H9 (cell line): ENCODE measurements around the gene ZBTB8A. TPM values are rescaled to one million over a fixed set of nuclear protein-coding genes. Genes with fewer than 3 reads are reported as not detected.
A peak's percentile ranks its signal among the peaks of the same experiment; 100 is the strongest.

Experiments used
- DNase-seq: peaks from one replicate; pipeline ENCODE4 v3.0.0-alpha.2; 2017
- H2AFZ ChIP-seq: one replicate; pipeline ENCODE4 v1.6.1; 2013; ENCODE audit warnings: mild to moderate bottlenecking, low read length, control low read depth, moderate library complexity
- H2AK5ac ChIP-seq: 2 replicates; pipeline ENCODE4 v1.6.1; 2013; ENCODE audit warnings: low read length, control low read depth, mixed read lengths; ENCODE audit not compliant: insufficient read length
- H2BK120ac ChIP-seq: one replicate; pipeline ENCODE4 v1.6.1; 2013; ENCODE audit warnings: low read depth, mild to moderate bottlenecking, low read length, control low read depth, inconsistent platforms; ENCODE audit not compliant: poor library complexity, severe bottlenecking
- H2BK12ac ChIP-seq: 2 replicates; pipeline ENCODE4 v1.6.1; 2013; ENCODE audit warnings: low read length, control low read depth, mixed read lengths, low read depth; ENCODE audit not compliant: insufficient read length
- H2BK15ac ChIP-seq: 2 replicates; pipeline ENCODE4 v1.6.1; 2013; ENCODE audit warnings: low read depth, low read length, control low read depth
- H2BK20ac ChIP-seq: one replicate; pipeline ENCODE4 v1.6.1; 2013; ENCODE audit warnings: low read depth, mild to moderate bottlenecking, low read length, control low read depth, inconsistent platforms; ENCODE audit not compliant: poor library complexity, severe bottlenecking
- H2BK5ac ChIP-seq: 2 replicates; pipeline ENCODE4 v1.6.1; 2013; ENCODE audit warnings: low read length, control low read depth, mixed read lengths; ENCODE audit not compliant: insufficient read length
- H3K14ac ChIP-seq: 2 replicates; pipeline ENCODE4 v1.6.1; 2013; ENCODE audit warnings: low read length, control low read depth; ENCODE audit not compliant: insufficient read depth
- H3K18ac ChIP-seq: 2 replicates; pipeline ENCODE4 v1.6.1; 2013; ENCODE audit warnings: low read depth, mild to moderate bottlenecking, mixed read lengths, low read length, control low read depth; ENCODE audit not compliant: insufficient read length
- H3K23ac ChIP-seq: 2 replicates; pipeline ENCODE4 v1.6.1; 2013; ENCODE audit warnings: low read length, control low read depth, mixed read lengths, low read depth; ENCODE audit not compliant: insufficient read length
- H3K23me2 ChIP-seq: 2 replicates; pipeline ENCODE4 v1.6.1; 2013; ENCODE audit warnings: low read depth, mild to moderate bottlenecking, mixed read lengths, low read length, control low read depth; ENCODE audit not compliant: insufficient read length, poor library complexity, severe bottlenecking
- H3K27ac ChIP-seq: 2 replicates; pipeline ENCODE4 v1.5.1; 2013; ENCODE audit warnings: low read length, control low read depth, mixed read lengths, low read depth; ENCODE audit not compliant: insufficient read length
- H3K27me3 ChIP-seq: 2 replicates; pipeline ENCODE4 v1.6.1; 2013; ENCODE audit warnings: low read length, control low read depth, inconsistent platforms; ENCODE audit not compliant: insufficient read depth
- H3K4ac ChIP-seq: 2 replicates; pipeline ENCODE4 v1.6.1; 2013; ENCODE audit warnings: low read depth, mild to moderate bottlenecking, control low read depth, inconsistent platforms, low read length, moderate library complexity
- H3K4me1 ChIP-seq: 2 replicates; pipeline ENCODE4 v1.6.1; 2013; ENCODE audit warnings: low read length, control low read depth, inconsistent platforms; ENCODE audit not compliant: insufficient read depth
- H3K4me2 ChIP-seq: 2 replicates; pipeline ENCODE4 v1.6.1; 2013; ENCODE audit warnings: low read length, control low read depth, mixed read lengths; ENCODE audit not compliant: insufficient read length, insufficient read depth
- H3K56ac ChIP-seq: 2 replicates; pipeline ENCODE4 v1.6.1; 2013; ENCODE audit warnings: low read depth, mild to moderate bottlenecking, mixed read lengths, low read length, control low read depth; ENCODE audit not compliant: insufficient read length
- H3K79me1 ChIP-seq: 2 replicates; pipeline ENCODE4 v1.6.1; 2013; ENCODE audit warnings: low read depth, mild to moderate bottlenecking, moderate library complexity, low read length, control low read depth, inconsistent platforms; ENCODE audit not compliant: insufficient read depth, poor library complexity, severe bottlenecking
- H3K79me2 ChIP-seq: 2 replicates; pipeline ENCODE4 v1.6.1; 2013; ENCODE audit warnings: low read length, control low read depth, inconsistent platforms; ENCODE audit not compliant: insufficient read depth
- H3K9ac ChIP-seq: 2 replicates; pipeline ENCODE4 v1.6.1; 2013; ENCODE audit warnings: low read length, control low read depth, mixed read lengths; ENCODE audit not compliant: insufficient read length; ENCODE audit errors: extremely low read depth
- H3K9me3 ChIP-seq: one replicate; pipeline ENCODE4 v1.6.1; 2013; ENCODE audit warnings: low read depth, low read length, inconsistent platforms; ENCODE audit not compliant: control insufficient read depth
- H3T11ph ChIP-seq: one replicate; pipeline ENCODE4 v1.6.1; 2013; ENCODE audit warnings: mild to moderate bottlenecking, low read length, control low read depth, inconsistent platforms
- H4K20me1 ChIP-seq: one replicate; pipeline ENCODE4 v1.6.1; 2013; ENCODE audit not compliant: control insufficient read depth, insufficient read length, insufficient read depth
- H4K5ac ChIP-seq: 2 replicates; pipeline ENCODE4 v1.6.1; 2013; ENCODE audit warnings: low read depth, mild to moderate bottlenecking, mixed read lengths, low read length, control low read depth; ENCODE audit not compliant: insufficient read length
- H4K8ac ChIP-seq: replicated peaks from 2 replicates; pipeline ENCODE4 v1.6.1; 2013; ENCODE audit warnings: low read length, control low read depth, mixed read lengths, low read depth; ENCODE audit not compliant: insufficient read length
- H4K91ac ChIP-seq: 2 replicates; pipeline ENCODE4 v1.6.1; 2013; ENCODE audit warnings: low read depth, mild to moderate bottlenecking, moderate library complexity, mixed read lengths, low read length, control low read depth; ENCODE audit not compliant: insufficient read length
- H3K27ac Mint-ChIP-seq, 3 experiments: 2 replicates in 2 of 3; 3 replicates in 1 of 3; pipeline ENCODE4 v1.8.0; 2020 to 2021; ENCODE audit warnings: mixed read lengths in 3 of 3, mild to moderate bottlenecking in 1 of 3, moderate library complexity in 1 of 3
- H3K27me3 Mint-ChIP-seq: 2 replicates; pipeline ENCODE4 v1.8.0; 2021; ENCODE audit warnings: low read depth, mild to moderate bottlenecking, moderate library complexity, mixed read lengths
- H3K36me3 Mint-ChIP-seq, 3 experiments: 2 replicates in 2 of 3; 3 replicates in 1 of 3; pipeline ENCODE4 v1.8.0; 2020 to 2021; ENCODE audit warnings: low read depth in 3 of 3, mixed read lengths in 3 of 3; ENCODE audit not compliant: insufficient read depth in 1 of 3
- H3K4me1 Mint-ChIP-seq, 2 experiments: 2 replicates each; pipeline ENCODE4 v1.8.0; 2020; ENCODE audit warnings: mixed read lengths in 2 of 2
- H3K4me3 Mint-ChIP-seq, 2 experiments: 2 replicates in 1 of 2; 3 replicates in 1 of 2; pipeline ENCODE4 v1.8.0; 2020 to 2021; ENCODE audit warnings: mild to moderate bottlenecking in 2 of 2, mixed read lengths in 2 of 2, moderate library complexity in 1 of 2
- H3K9me3 Mint-ChIP-seq, 2 experiments: 2 replicates in 1 of 2; 3 replicates in 1 of 2; pipeline ENCODE4 v1.8.0; 2020; ENCODE audit warnings: mild to moderate bottlenecking in 2 of 2, mixed read lengths in 2 of 2, moderate library complexity in 1 of 2
- WGBS: extraction: QIAGEN DNeasy Blood & Tissue Kit; methylation state at CpG from one replicate; pipeline ENCODE4 v1.1.7; 2013; ENCODE audit warnings: missing lambda C conversion rate, low lambda C conversion rate, mixed read lengths; ENCODE audit not compliant: insufficient read length; ENCODE audit errors: extremely low coverage; 5-methylcytosine and 5-hydroxymethylcytosine counted together
- total RNA-seq: library from RNA; stranded (reverse); gene quantifications from 2 replicates; pipeline ENCODE4 v1.2.1, GENCODE V29; 2021
- TF ChIP-seq, protein P1 (sequence below): fragments of 200-600 bp; sonication (generic); conservative IDR thresholded peaks from 3 replicates; pipeline ENCODE4 v1.8.0; 2021; ENCODE audit warnings: antibody characterized with exemption, mild to moderate bottlenecking

The ZBTB8A gene
- total RNA-seq, 1 experiment from 2014 or later = 11.3 TPM

DNA sequence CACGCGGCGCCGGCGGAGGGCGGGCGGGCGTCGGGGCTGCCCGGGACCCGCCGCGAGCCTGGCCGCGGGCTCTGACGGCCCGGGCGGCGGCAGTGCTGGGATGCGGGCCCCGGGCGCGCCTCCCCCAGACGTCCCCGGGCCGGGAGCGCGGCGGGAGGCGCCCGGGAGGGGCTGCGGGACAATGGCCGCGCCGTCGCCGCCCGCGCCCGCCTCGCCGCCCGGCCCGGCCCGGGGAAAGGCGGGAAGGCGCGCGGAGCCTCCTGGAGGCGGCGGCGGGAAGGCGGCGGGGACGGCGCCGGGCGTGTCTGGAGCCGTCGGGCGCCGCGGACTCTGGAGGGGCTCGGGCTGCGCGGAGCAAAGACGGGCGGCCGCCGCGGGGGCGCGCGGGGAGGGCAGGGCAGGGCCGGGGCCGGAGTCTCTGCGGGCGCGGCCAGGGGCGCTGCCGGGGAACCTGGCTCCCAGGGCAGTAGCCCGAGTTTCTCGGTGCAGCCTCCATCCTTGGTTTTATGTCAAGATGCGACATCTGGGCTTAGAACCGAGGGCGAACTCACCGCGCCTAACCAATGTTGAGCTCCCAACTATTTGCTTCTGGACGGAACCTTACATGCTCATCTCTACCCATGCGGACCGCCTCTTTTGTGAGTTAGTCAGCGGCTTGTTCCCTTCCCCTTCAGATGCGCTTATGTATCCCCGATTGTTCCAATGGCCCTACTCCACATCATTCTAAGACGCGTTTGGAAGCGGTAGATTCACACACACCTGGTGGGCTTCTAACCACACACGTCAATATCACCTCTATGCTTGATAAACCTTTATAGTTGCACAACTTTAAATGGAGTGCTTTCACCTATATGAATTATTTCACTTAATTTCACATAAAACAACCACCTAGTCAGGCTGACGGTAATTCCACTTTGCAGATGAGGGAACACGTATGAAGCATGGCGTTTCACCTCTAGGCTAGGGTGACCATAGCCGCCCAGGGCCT is 651 bp downstream of the ZBTB8A start:
- no peak overlapping the region for H3T11ph ChIP-seq
- no peaks in the 10 kb centered on the region for H3K79me1 ChIP-seq
- no peak overlapping the region for H3K23ac ChIP-seq
- Mint-ChIP-seq H3K27me3 (peaks cover 2% of the 10 kb centered on the region), H3K36me3 (peaks cover 0 to 10% (median 3%) of the 10 kb centered on the region in 3 experiments; a peak in 4 of 7 replicates), H3K4me3 (peak overlapping the region; percentile 90 to 96), H3K4me1 (peaks cover 23 to 24% of the 10 kb centered on the region in 2 experiments), H3K27ac (peak overlapping the region; percentile 20 to 76 (median 73); a peak in 6 of 7 replicates), H3K9me3 (peaks cover 0 to 3% of the 10 kb centered on the region in 2 experiments; a peak in 2 of 5 replicates)
- TF ChIP-seq, protein P1, sequence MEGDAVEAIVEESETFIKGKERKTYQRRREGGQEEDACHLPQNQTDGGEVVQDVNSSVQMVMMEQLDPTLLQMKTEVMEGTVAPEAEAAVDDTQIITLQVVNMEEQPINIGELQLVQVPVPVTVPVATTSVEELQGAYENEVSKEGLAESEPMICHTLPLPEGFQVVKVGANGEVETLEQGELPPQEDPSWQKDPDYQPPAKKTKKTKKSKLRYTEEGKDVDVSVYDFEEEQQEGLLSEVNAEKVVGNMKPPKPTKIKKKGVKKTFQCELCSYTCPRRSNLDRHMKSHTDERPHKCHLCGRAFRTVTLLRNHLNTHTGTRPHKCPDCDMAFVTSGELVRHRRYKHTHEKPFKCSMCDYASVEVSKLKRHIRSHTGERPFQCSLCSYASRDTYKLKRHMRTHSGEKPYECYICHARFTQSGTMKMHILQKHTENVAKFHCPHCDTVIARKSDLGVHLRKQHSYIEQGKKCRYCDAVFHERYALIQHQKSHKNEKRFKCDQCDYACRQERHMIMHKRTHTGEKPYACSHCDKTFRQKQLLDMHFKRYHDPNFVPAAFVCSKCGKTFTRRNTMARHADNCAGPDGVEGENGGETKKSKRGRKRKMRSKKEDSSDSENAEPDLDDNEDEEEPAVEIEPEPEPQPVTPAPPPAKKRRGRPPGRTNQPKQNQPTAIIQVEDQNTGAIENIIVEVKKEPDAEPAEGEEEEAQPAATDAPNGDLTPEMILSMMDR = no peak; the same call in 2 of the 3 replicates
- H2BK5ac ChIP-seq = no peak overlapping the region
- H3K27me3 ChIP-seq = peaks cover 4% of the 10 kb centered on the region; the same call in 1 of the 2 replicates
- no peak overlapping the region for H2BK20ac ChIP-seq
- no peak overlapping the region for H3K4ac ChIP-seq
- H3K4me1 ChIP-seq = peaks cover 2% of the 10 kb centered on the region; the same call in 1 of the 2 replicates
- peak; percentile 46 for DNase-seq
- no peaks in the 10 kb centered on the region for H3K9me3 ChIP-seq
- H2BK15ac ChIP-seq = no peak overlapping the region
- H3K4me2 ChIP-seq = peak overlapping the region; percentile 93
- H2BK120ac ChIP-seq = no peak overlapping the region
- H3K18ac ChIP-seq = peak overlapping the region; percentile 52
- no peak overlapping the region for H4K5ac ChIP-seq
- no peaks in the 10 kb centered on the region for H4K20me1 ChIP-seq
- H3K14ac ChIP-seq = peak overlapping the region; percentile 85
- H3K9ac ChIP-seq = peak overlapping the region; percentile 55
- H2BK12ac ChIP-seq = no peak overlapping the region
- H3K23me2 ChIP-seq = peaks cover 12% of the 10 kb centered on the region
- H3K27ac ChIP-seq = no peak overlapping the region
- WGBS = no CpG with 5 or more reads among the region's 102 CpGs
- H4K8ac ChIP-seq = no peak overlapping the region
- H2AK5ac ChIP-seq = no peak overlapping the region
- no peak overlapping the region for H4K91ac ChIP-seq
- peaks cover 3% of the 10 kb centered on the region; the same call in 1 of the 2 replicates for H3K79me2 ChIP-seq
- no peak overlapping the region for H2AFZ ChIP-seq
- H3K56ac ChIP-seq = no peak overlapping the region
